ENCODE results near the gene CUX1.

Gene CUX1

DNA sequence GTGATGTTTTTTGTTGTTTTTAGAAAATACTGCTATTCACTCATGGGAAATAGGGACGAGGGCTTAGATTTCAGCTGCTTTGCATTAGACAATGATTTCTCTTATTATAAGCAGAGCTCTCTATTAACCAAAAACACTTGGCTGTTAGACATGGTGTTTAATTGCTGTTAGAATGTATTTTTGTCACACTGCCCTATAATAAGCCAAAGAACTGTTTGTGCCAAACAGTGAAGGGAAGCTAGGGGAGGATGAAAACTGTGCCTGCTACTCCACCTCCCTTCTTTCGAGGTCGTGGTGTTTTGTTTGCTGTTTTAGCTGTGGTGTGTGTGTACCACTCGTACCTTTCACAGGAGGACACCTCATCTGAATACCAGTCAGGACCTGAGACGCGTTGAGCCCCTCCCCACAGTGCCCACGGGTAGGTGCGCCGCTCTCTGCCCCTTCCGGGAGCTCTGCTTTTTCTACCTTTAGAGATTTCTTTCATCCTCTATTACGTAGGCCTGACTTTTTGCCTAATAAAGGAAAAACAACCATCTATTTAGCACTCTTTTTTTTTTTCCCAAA is 57.9 kb downstream of the CUX1 start:
- Histone ChIP-seq H3K4me1 (ENCODE audit: control insufficient read depth, insufficient read depth, low read length) (peaks cover 19% of the 10 kb centered on the region), H3K36me3 (ENCODE audit: control insufficient read depth in 2 of 2, insufficient read depth in 2 of 2, low read length in 2 of 2) (no peaks in the 10 kb centered on the region), H3K9me3 (ENCODE audit: control insufficient read depth in 2 of 2, low read length in 2 of 2) (no peaks in the 10 kb centered on the region), H3K4me3 (ENCODE audit: low read length in 2 of 2) (no peak overlapping the region), H3K27me3 (ENCODE audit: control insufficient read depth in 1 of 2, insufficient read depth in 2 of 2, low read length in 2 of 2) (no peaks in the 10 kb centered on the region), H3K27ac (ENCODE audit: low read length) (no peak overlapping the region), H3K9ac (ENCODE audit: low read length in 2 of 2) (no peak overlapping the region)

DNA sequence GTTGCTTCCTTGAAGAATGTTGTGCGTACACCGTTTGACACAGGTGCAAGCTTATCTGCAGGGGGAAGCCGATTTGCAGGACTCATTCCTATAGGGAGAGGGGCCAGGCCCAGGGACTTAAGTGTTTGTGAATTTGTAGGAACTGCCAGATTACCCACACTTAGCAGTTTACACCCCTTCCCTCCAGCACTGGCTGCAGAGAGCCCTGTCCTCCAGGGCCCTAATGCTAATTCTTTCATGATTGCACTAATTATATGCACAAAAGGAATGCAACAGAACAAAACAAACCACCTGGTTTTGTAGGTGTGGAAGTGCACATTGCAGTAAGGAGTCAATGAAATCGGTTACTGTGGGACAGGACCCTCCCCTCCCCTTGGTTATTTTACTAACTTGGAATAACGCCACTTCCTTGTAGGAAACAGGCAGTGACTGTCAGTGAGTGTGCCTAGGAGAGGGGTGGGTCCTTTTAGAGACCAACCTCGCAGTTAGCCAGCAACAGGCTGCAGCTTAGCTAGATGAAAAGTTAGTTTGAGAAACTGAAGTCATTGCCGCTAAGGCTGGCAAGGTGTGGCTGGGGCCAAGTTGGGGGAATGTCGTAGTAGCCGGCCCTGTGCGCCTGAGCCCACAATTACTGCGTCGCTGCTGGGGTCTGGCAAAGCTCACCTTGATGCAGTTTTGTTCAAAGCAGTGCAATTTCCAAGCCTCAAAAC is 60.6 kb downstream of the CUX1 start:
- peaks cover 42% of the 10 kb centered on the region for H3K4me1 ChIP-seq (ENCODE audit: control insufficient read depth, insufficient read depth, low read length)
- no peak overlapping the region for H3K4me3 ChIP-seq (ENCODE audit: low read length in 2 of 2)
- H3K9ac ChIP-seq (ENCODE audit: low read length in 2 of 2): no peak overlapping the region
- H3K36me3 ChIP-seq (ENCODE audit: control insufficient read depth in 2 of 2, insufficient read depth in 2 of 2, low read length in 2 of 2): no peaks in the 10 kb centered on the region
- H3K9me3 ChIP-seq (ENCODE audit: control insufficient read depth in 2 of 2, low read length in 2 of 2): no peaks in the 10 kb centered on the region
- no peaks in the 10 kb centered on the region for H3K27me3 ChIP-seq (ENCODE audit: control insufficient read depth in 1 of 2, insufficient read depth in 2 of 2, low read length in 2 of 2)
- no peak overlapping the region for H3K27ac ChIP-seq (ENCODE audit: low read length)

DNA sequence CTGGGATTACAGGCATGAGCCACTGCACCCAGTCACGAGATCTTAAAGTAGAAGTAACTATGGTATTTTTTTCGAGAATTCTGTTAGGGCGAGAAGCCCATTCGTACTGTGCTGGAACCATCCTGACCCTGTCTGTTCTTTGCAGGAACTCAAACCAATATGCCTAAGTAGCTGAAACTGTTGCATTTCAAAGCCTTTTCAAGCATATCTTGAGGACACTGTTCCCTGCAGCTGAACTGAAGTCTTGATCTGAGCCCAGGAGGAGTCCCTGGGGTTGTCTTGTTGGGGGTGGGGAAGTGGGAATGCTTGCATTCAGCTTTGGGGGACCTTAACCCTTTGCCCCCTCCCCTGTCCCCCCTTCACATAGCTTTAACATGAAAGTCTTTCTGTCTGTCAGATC is 61.5 kb downstream of the CUX1 start:
- no peak overlapping the region for H3K9ac ChIP-seq (ENCODE audit: low read length in 2 of 2)
- no peak overlapping the region for H3K4me3 ChIP-seq (ENCODE audit: low read length in 2 of 2)
- H3K27ac ChIP-seq (ENCODE audit: low read length): no peak overlapping the region
- H3K27me3 ChIP-seq (ENCODE audit: control insufficient read depth in 1 of 2, insufficient read depth in 2 of 2, low read length in 2 of 2): no peaks in the 10 kb centered on the region
- peaks cover 42% of the 10 kb centered on the region for H3K4me1 ChIP-seq (ENCODE audit: control insufficient read depth, insufficient read depth, low read length)
- no peaks in the 10 kb centered on the region for H3K9me3 ChIP-seq (ENCODE audit: control insufficient read depth in 2 of 2, low read length in 2 of 2)
- no peaks in the 10 kb centered on the region for H3K36me3 ChIP-seq (ENCODE audit: control insufficient read depth in 2 of 2, insufficient read depth in 2 of 2, low read length in 2 of 2)

DNA sequence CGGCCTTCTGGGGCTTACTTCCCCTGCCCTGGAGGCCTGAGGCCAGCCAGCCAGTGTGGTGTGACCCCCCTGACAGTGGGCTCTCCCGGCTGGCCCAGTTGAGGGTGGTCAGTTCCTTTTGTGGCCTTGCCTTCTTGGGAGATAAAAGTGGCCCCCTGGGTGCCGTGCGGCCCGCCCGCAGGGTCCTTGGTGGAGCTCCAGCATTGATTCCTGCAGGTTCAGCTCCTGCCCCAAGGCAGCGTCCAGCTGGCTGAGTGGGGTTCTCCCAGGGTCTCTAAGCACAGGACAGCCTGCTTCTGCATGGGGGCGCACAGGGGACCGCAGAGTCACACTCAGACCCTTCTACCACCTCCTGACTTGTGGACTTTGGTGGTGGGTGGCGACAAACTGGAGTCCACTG is 62.1 kb downstream of the CUX1 start:
- no peak overlapping the region for H3K9ac ChIP-seq (ENCODE audit: low read length in 2 of 2)
- no peaks in the 10 kb centered on the region for H3K27me3 ChIP-seq (ENCODE audit: control insufficient read depth in 1 of 2, insufficient read depth in 2 of 2, low read length in 2 of 2)
- H3K9me3 ChIP-seq (ENCODE audit: control insufficient read depth in 2 of 2, low read length in 2 of 2): no peaks in the 10 kb centered on the region
- H3K4me3 ChIP-seq (ENCODE audit: low read length in 2 of 2): no peak overlapping the region
- H3K36me3 ChIP-seq (ENCODE audit: control insufficient read depth in 2 of 2, insufficient read depth in 2 of 2, low read length in 2 of 2): no peaks in the 10 kb centered on the region
- H3K27ac ChIP-seq (ENCODE audit: low read length): no peak overlapping the region
- H3K4me1 ChIP-seq (ENCODE audit: control insufficient read depth, insufficient read depth, low read length): peaks cover 35% of the 10 kb centered on the region

DNA sequence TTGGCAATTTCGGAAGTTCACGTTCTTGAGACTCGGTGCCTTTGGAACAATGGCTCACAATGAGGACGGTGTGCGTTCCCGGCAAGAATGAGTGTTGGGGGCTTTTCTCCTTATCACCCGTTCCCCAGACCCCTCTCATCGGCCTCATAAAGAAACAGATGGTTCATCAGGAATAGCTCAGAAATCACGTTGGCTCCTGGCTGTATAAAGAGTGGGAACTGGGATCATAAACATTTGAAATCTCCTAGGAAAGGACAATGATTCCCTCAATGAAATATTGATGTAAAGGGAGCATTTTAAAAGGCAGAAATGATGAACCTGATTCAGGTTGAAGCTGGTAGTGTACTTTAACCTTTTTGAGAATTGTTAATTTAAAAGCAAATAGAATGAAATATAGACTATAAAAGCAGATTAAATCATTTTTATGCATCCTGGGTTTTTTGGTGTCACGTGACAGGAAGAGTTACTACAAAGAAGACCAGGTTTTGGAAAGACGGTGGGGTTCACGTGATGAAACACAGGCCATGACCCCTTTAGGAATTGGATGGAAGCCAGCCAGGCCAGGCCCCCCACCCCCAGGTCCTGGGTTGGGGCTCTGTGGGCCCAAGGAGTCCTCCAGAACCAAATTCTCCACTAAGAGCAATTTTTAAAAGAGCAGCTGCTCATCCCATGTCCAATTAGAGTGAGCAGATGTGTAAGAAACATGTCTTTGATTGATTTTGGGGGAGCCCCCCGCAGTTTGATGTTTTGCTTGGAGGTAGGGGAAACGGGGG is 63.0 kb downstream of the CUX1 start:
- H3K9me3 ChIP-seq (ENCODE audit: control insufficient read depth in 2 of 2, low read length in 2 of 2): no peaks in the 10 kb centered on the region
- H3K4me3 ChIP-seq (ENCODE audit: low read length in 2 of 2): no peak overlapping the region
- no peaks in the 10 kb centered on the region for H3K36me3 ChIP-seq (ENCODE audit: control insufficient read depth in 2 of 2, insufficient read depth in 2 of 2, low read length in 2 of 2)
- peak overlapping the region; percentile 88 for H3K27ac ChIP-seq (ENCODE audit: low read length)
- peaks cover 39% of the 10 kb centered on the region for H3K4me1 ChIP-seq (ENCODE audit: control insufficient read depth, insufficient read depth, low read length)
- H3K9ac ChIP-seq (ENCODE audit: low read length in 2 of 2): peak overlapping the region in 1 of 2 donors; percentile 23
- no peaks in the 10 kb centered on the region for H3K27me3 ChIP-seq (ENCODE audit: control insufficient read depth in 1 of 2, insufficient read depth in 2 of 2, low read length in 2 of 2)

DNA sequence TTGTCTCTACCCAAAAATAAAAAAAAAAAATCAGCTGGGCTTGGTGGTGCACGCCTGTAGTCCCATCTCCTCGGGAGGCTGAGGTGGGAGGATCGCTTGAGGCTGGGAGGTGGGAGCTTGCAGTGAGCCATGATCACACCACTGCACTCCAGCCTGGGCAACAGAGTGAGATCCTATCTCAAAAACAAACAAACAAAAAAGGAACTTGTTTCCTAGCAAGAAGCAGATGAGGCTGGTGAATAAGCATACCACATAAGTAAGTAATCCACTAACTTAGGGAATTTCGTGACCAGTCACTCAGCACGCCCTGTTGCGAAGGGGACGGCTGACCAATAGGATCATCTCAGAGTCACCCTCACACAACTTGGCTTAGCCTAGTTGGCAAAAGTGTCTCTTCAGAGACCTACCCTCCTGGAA is 64.6 kb downstream of the CUX1 start:
- peak overlapping the region; percentile 79 to 80 for H3K9ac ChIP-seq (ENCODE audit: low read length in 2 of 2)
- no peaks in the 10 kb centered on the region for H3K27me3 ChIP-seq (ENCODE audit: control insufficient read depth in 1 of 2, insufficient read depth in 2 of 2, low read length in 2 of 2)
- peaks cover 48% of the 10 kb centered on the region for H3K4me1 ChIP-seq (ENCODE audit: control insufficient read depth, insufficient read depth, low read length)
- peak overlapping the region; percentile 9 to 40 for H3K4me3 ChIP-seq (ENCODE audit: low read length in 2 of 2)
- H3K9me3 ChIP-seq (ENCODE audit: control insufficient read depth in 2 of 2, low read length in 2 of 2): no peaks in the 10 kb centered on the region
- no peaks in the 10 kb centered on the region for H3K36me3 ChIP-seq (ENCODE audit: control insufficient read depth in 2 of 2, insufficient read depth in 2 of 2, low read length in 2 of 2)
- H3K27ac ChIP-seq (ENCODE audit: low read length): peak overlapping the region; percentile 88

DNA sequence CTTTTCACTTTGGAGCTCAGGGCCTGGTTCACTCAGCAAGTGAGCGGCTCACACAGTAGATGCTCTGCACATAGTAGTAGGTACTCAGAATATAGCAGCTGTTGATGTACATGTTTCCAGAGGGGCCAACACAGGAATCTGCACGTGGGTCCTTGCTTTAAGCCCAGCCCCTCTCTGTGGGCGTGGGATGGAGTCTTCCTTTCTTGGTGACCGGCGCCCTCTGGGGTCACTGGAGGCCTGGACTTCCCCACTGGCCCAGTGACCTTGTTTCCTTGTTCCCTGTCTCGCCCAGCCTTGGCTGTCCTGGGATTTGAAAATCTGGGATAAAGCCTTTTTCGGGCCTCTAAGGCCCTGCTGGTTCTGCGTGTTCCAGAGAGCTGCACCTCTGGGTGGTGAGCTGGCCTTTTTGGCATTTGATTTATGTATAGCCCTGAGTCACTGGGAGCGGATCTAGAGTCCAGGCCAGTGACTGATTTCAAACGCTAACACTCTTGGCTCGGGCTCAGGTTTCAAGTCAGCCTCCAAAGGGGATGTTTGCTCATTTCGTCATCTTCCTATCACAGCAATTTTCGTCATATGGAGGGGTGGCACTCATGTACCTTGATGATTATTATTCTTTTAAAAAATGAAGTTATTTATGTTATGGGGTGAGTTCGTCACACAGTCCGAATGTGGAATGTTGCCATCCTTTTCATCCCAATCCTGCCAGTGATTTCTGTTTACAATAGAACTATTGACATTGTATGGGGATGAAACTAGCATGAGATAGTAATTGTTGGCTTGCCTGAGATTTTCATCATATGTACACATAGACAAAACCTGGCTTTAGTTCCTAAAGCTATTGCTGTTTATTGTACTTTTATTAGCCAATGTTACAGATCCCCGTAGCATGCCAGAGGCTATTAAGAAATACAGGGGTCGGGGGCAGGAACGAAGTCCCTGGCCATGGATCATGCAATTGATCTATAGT is 65.5 kb downstream of the CUX1 start:
- Histone ChIP-seq H3K9ac (ENCODE audit: low read length in 2 of 2) (peak overlapping the region; percentile 79 to 80), H3K27ac (ENCODE audit: low read length) (peak overlapping the region; percentile 88), H3K27me3 (ENCODE audit: control insufficient read depth in 1 of 2, insufficient read depth in 2 of 2, low read length in 2 of 2) (no peaks in the 10 kb centered on the region), H3K9me3 (ENCODE audit: control insufficient read depth in 2 of 2, low read length in 2 of 2) (no peaks in the 10 kb centered on the region), H3K4me1 (ENCODE audit: control insufficient read depth, insufficient read depth, low read length) (peaks cover 48% of the 10 kb centered on the region), H3K4me3 (ENCODE audit: low read length in 2 of 2) (peak overlapping the region; percentile 9 to 40), H3K36me3 (ENCODE audit: control insufficient read depth in 2 of 2, insufficient read depth in 2 of 2, low read length in 2 of 2) (no peaks in the 10 kb centered on the region)

DNA sequence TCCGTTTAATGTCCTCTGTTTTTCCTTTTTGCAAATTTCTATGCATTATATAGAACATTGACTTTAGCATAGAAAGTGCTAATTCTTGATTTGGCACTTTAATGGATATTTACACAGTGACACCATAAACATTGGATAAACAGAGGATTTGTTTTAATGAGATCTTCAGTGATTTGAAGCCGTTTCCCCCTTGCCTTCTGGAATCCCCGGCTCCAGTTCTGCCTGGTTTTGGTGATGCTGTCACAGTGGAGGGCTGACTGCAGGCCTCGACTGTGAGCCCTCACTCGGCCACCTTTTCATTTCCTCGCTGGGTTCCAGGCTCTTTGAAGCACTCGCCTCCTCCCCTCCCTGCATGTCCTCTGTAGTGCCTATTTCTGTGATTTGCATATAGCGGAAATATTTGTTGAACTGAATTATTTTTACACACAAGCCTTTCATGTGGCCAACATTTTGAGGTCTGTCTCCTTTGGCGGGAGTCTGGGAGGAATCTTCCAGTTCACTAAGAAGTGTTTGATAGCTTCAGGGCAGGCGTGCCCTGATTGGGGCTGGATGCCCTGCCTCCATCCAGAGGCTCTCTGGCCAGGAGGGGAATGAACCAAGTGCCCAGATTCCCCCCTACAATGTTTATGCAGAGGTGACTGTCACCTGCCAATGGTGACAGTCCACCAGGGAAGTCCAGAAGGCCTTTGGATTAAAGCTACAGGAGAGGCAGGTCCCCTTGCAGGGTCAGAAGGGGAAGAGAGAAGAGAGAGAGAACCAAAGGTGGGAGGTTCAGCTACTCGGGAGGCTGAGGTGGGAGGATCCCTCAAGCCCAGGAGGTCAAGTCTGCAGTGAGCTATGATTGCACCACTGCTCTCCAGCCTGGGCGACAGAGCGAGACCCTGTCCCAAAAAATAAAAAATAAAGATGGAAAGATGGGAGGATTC is 67.5 kb downstream of the CUX1 start:
- Histone ChIP-seq H3K36me3 (ENCODE audit: control insufficient read depth in 2 of 2, insufficient read depth in 2 of 2, low read length in 2 of 2) (no peaks in the 10 kb centered on the region), H3K27me3 (ENCODE audit: control insufficient read depth in 1 of 2, insufficient read depth in 2 of 2, low read length in 2 of 2) (no peaks in the 10 kb centered on the region), H3K27ac (ENCODE audit: low read length) (peak overlapping the region; percentile 70), H3K9me3 (ENCODE audit: control insufficient read depth in 2 of 2, low read length in 2 of 2) (no peaks in the 10 kb centered on the region), H3K9ac (ENCODE audit: low read length in 2 of 2) (no peak overlapping the region), H3K4me1 (ENCODE audit: control insufficient read depth, insufficient read depth, low read length) (peaks cover 48% of the 10 kb centered on the region), H3K4me3 (ENCODE audit: low read length in 2 of 2) (peak overlapping the region in 1 of 2 donors; percentile 8)

DNA sequence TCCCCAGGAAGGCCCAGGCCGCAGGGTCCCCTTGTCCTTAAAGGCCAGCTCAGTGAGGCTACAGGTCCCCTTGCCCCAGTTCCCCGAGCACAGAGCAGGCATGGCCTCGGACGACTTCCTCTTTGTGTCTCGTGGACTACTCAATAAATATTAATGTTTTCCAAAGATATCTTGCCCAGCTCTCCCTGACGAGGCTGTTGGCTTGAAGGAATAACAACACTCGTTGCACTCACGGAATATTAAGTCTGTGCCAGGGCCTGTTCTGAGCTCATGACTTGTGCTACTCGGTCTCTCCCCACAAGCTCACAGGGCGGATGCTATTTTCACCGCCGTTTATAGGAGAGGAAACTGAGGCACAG is 68.2 kb downstream of the CUX1 start:
- H3K4me1 ChIP-seq (ENCODE audit: control insufficient read depth, insufficient read depth, low read length): peaks cover 45% of the 10 kb centered on the region
- no peaks in the 10 kb centered on the region for H3K9me3 ChIP-seq (ENCODE audit: control insufficient read depth in 2 of 2, low read length in 2 of 2)
- no peaks in the 10 kb centered on the region for H3K27me3 ChIP-seq (ENCODE audit: control insufficient read depth in 1 of 2, insufficient read depth in 2 of 2, low read length in 2 of 2)
- H3K36me3 ChIP-seq (ENCODE audit: control insufficient read depth in 2 of 2, insufficient read depth in 2 of 2, low read length in 2 of 2): no peaks in the 10 kb centered on the region
- peak overlapping the region; percentile 70 for H3K27ac ChIP-seq (ENCODE audit: low read length)
- H3K9ac ChIP-seq (ENCODE audit: low read length in 2 of 2): peak overlapping the region in 1 of 2 donors; percentile 29
- H3K4me3 ChIP-seq (ENCODE audit: low read length in 2 of 2): peak overlapping the region in 1 of 2 donors; percentile 29
